HL-60/S4 (cell line): ENCODE data around the gene SLC66A2.

Experiments
- in situ Hi-C: fragments of 300-500 bp; cut with MboI; formaldehyde crosslinking; loops from 2 replicates; pipeline ENCODE4 v1.14.3; 2022; ENCODE audit warnings: low sequenced_read_pairs

SLC66A2 gene

DNA sequence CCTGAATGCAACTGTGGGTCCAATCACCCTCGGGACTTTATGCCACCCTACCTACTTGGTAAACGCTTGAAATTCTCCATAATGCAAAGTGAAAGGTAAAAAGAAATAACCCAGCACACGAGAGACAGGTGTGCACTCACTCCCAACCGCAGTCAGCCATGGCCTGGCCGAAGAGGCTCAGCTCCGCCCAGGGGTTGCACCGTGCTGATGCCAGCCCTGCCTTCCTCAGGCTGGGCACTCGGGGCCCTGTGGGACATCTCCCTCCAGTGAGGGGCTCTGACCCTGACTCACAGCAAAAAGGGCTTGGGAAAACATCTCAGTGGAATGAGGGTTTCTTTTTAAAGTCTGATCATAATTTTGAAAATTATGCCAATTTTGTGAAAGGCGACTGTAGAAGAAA lies 13.3 kb downstream of the SLC66A2 start:
- in situ Hi-C loops: no loop called here

DNA sequence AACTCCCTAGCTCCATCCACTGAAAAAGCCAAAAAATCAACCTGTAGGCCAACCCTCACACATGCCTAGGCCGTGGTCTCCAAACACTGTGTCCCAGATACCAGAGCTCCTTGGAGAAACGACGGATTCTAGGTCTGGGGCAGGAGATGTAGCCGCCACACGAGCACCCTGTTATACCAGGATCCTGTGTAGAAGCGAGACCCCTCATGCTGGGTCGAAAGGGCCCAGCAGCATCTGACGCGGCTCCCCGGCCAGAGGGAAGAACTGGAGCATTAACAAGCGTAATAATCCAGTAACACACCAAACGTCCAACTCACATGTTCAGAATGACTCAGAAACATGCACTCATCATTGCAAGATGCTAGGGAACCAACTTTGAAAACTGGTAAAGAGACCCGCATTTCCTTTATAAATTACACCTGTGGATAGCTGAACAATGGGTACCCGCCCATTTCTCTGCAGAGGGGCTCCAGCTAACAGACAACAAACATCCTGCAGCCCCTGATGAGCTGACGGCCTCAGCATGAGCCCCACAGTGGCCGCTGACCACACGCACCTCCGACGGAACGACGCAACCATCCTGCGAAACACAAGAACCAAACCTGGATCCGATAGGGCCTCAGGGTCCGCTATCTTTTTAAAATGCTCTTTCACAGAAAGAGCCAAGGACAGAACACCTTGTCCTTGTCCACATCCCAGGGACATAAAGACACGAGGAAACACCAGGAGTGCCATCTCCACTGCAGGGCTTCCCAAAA lies 14.2 kb downstream of the SLC66A2 start:
- in situ Hi-C loops: no loop called here

DNA sequence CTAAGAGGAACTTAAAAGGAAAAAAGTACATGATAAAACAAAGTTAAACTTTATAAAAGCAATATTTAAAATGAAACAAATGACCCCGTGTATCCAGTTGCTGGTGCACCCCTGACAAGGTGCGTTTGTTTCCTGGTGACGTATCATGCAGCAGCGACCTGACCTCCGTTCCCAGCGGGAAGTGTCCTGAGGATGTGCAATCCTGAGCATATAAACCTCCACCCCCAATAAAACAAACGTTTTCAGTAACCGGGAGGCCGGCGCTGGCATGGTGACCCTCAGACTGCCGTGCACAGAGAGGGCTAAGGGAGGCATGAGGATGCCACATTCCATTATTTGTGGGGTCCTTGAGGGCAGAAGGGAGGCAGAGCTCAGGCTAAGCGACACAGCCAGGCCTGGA lies 14.8 kb downstream of the SLC66A2 start:
- in situ Hi-C loops: no loop called here

DNA sequence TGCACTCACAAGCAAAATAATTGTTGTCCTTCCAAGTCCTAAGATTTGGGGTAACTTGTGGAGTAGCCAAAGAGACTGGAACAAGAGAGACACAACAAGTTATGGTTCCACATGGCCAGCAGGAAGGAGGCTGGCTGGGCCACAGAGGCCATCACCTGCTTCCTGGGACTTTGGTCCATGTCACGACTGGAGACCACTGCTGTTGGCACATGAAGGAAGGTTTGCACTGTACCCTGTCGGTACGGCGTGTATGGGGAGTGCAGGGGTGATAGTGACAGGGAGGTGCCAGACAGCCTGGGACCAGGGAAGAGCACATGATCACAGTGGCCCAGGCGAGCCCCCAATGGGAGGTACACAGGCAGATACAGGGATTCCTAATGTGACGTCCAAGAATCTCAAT lies 15.5 kb downstream of the SLC66A2 start:
- in situ Hi-C loops: no loop called here

DNA sequence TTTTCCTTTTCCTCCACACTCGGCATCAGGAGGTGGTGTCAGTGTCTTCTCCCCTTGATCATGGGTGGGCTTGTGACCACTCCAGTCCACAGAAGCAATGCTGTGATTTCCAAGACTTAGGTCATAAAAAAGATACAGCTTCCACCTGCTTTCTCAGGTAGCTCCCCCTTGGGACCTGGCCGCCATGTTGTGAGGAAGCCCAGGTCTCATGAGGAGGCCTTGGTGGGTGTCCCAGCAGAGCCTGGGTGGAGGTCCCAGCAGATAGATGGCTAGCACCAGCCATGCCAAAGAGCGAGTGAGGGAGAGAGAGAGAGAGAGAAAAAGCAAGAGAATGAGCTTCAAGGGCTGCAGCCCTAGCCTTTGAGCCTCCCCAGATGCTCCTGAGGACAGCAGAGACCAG lies 16.0 kb downstream of the SLC66A2 start:
- in situ Hi-C loops: no loop called here

DNA sequence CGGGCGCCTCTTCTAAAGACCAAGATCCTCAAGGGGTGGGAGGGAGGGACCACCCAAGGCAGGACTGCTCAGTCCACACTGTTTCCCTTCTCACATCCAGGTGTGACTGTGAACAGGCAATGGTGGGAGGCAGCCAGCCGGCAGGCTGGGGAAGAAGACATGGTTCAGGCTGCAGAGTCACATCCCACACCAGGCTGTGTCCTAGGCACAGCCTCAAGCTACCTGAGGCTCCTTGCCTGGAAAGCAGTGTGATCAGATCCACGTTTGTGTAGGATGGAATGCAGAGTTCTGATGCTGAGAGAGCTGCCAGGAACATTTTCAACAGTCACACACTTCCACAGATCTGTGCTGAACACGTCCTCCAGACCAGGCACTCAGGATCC lies 16.4 kb downstream of the SLC66A2 start:
- in situ Hi-C loops: no loop called here

DNA sequence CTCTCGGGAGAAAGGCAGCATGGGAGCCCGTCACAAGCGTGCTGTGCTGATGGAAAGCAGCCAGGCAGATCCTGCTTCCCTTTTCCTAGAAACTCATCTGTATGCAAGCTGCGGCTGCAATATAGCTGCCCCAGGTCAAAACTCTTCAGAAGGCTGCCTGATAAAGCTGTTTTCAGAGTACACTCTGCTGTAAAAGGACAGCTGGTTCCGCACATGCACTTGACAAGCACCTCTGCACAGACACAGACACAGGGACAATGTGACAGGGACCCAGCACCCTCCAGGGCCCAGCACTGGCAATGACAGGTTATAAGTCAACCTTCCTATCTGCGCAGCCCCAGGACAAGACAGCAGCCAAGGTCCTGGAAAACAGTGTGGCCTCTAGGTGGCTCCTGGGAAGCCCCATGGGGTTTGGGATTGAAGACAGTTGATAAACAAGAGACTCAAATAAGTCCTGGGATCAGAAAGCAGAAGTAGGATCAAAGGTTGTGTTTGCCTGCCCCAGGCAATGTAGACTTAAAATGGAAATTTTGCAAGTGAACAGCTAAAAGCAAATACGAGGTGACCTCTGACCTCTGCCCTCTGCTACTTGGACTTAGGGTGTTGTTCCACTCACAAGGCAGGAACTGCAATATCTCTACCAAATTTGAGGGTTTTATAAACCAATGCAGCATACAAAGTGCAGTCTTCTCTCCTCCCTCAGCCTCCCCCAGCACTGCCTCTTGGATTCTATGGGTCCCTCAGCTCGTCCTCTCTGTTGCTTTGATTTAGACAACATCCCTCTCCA lies 16.9 kb downstream of the SLC66A2 start:
- in situ Hi-C loops: no loop called here

DNA sequence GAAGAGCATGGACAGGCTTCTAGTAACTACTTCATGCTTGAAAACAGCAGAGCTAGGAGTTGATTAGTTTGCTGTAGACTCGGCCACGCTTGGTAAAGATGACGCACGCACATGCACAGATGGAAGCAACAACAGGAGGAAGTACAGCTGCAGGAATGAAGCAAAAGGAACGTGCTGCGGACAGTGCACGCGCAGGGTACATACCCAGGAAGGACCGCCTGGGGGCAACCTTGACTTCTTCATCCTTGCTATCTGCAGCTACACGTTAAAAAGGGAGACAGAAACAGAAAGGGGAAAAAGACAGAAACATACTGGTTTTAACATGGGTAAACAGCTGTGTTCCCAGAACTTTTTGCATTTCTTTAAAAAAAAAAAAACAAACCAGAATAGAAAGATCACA lies 17.7 kb downstream of the SLC66A2 start:
- in situ Hi-C loops: no loop called here

DNA sequence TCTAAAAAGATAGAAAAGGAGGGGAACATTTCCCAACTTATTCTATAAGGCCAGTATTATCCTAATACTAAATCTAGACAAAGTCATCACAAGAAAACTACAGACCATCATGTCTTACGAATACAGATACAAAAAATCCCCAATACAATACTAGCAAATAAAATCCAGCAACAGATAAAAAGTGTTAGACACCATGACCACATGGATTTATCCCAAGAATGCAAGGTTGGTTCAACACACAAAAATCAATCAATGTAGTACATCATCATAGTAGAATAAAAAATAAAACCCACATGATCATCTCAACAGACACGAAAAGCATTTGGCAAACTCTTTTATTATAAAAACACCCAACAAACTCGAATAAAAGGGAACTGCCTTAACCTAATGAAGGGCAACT lies 18.5 kb downstream of the SLC66A2 start:
- in situ Hi-C loops: no loop called here

DNA sequence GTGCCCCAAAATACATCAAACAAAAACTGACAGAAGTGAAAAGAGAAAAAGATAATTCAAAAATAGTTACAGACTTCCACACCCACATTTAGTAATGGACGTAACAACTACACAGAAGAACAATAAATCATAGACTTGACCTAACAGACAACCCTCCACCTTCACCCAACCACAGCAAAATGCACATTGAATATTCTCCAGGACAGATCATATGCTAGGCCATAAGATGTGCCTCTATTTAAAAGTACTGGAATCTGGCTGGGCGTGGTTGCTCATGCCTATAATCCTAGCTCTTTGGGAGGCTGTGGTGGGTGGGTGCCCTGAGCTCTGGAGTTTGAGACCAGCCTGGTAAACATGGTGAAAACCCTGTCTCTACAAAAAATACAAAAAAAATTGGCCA lies 20.0 kb downstream of the SLC66A2 start:
- in situ Hi-C loops: no loop called here

DNA sequence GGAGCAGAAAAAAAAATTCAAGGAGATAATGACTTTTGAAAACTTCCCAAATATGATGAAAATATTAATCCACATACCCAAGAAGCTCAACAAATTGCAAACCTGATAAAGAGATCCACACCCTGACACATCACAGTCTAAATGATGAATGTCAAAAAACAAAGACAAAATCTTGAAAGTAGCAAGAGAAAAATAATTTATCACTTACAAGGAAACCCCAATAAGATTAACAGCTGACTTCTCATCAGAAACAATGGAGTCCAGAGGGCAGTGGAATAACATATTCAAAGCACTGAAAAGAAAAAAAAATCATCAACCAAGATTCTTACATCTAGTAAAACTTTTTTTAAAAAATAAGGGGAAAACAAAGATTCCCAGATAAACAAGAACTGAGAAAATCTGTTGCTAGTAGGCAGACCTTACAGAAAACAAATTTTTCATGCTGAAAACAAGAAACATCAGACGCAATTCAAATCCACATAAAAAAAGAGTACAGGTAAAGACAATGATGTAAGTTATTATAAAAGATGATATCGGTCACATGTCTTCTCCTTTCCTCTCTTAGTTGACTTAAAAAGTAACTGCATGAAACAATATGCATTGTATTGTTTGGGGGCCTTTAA lies 21.3 kb downstream of the SLC66A2 start:
- in situ Hi-C loops: no loop called here

DNA sequence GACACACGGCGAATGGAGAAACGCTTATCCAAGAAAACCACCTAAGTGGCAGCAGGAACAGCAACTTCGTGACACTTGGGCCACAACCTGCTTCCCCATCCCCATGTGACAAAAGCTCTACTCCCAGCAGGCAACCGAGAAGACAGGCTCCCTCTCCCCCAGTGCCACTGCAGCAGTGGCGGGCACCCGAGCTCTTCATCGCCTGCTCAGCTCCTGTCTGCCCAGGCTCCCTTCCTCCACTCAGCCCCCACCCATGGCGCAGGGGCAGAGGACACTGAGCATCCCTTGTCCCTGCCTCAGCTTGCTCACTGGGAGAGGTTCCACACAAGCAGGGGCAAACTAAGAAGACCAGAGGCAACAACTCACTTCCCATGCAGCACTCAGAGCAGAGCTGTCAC lies 22.9 kb downstream of the SLC66A2 start:
- in situ Hi-C loops: no loop called here

DNA sequence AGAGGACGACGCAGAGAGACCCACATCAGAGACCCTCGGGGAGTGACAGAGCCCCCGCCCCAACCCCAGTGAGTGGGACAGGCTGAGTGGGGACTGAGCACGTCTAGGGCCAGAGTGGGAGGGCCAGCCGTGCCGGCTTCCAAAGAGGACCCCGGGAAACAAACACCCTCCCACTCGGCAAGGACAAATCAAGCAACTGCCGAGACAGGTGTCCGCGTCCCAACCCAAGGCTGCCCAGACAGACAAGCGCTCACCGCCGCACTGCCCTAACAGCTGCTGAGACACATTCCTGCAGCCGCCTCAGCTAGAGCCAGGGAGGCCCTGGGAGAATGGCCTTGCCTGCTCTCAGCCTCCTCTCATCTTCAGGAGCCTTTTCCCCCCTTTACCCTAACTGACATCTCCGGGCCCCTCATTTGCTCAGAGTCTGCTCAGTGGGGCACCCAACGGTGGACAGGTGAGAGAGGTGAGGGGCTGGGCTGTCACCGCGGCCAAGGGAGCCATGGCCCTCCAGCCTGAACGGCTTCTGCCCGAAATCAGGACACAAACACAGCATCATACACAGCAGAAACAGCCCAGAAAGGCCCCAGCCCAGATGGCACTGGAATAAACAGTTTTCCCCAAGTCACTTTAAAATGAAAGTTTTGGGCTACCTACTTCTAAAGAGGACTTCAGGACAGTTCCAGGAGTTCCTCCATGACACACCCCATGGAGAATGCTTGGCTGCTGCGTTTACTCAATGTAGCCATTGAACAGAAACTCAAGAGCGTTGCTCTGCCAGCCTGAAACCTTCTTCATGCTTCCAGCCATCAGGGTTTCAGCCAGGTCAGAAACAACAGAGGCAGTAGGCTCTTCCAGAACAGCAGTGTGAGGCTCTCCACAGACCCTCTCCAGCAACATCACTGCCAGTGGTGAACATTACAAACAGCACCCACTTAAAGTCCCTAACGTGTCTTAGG lies 23.6 kb downstream of the SLC66A2 start:
- in situ Hi-C loops: no loop called here

DNA sequence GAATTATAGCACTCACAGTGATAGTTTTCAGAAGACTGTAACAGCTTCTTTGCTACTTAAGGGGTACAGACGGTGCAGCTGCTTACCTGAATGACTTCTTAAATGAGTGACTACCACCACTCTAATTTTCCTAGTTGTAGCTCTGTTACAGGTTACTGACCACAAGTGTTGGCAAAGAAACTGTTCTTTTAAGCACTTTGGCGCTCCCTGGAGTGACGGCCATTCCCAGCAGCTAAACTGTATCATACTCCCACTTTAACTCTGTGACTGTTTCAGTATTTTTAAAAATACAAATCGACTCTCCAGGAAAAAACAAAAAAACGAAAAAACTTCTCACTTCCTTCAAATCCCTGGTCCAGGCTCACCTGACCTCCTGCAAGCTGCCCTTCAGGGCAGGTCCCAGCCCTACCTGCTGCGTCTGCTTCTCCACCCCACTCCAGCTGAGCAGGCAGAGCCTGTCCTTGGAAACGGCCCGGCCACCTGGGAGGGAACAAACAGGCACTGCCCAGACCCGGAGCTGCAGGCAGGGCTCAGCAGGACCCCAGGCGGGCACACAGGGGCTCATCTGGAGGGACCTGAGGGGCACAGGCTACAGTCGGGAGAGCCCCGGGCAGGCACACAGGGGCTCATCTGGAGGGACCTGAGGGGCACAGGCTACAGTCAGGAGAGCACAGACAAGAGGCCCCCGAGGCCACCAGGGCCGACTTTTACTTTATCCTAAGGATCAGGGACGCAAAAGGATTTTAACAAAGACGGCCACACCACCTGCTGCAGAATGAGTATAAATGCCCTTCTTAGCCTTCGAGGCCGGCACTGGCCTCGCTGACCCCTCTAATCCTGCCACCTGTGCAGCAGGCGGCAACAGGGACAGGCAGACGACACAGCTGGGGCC lies 24.5 kb downstream of the SLC66A2 start:
- in situ Hi-C loops: no loop called here

DNA sequence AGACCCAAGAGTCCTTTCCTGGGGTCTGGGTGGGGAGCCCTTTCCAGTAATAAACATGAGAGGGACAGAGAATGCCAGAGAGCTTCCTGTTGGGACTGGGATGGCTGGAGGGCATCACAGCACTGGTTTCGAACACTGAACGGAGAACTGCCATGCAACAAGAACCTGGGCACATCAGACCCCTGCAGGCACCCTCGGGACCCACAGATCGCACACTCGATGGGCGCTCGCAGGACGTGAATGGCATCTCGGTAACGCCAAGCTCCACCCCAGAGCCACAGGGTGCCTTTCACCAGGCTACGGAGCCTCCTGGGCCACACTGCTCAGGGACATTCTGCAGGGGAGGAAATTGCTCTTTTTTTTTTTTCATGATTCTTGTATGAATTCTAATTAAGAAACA lies 25.1 kb downstream of the SLC66A2 start:
- in situ Hi-C loops: no loop called here

DNA sequence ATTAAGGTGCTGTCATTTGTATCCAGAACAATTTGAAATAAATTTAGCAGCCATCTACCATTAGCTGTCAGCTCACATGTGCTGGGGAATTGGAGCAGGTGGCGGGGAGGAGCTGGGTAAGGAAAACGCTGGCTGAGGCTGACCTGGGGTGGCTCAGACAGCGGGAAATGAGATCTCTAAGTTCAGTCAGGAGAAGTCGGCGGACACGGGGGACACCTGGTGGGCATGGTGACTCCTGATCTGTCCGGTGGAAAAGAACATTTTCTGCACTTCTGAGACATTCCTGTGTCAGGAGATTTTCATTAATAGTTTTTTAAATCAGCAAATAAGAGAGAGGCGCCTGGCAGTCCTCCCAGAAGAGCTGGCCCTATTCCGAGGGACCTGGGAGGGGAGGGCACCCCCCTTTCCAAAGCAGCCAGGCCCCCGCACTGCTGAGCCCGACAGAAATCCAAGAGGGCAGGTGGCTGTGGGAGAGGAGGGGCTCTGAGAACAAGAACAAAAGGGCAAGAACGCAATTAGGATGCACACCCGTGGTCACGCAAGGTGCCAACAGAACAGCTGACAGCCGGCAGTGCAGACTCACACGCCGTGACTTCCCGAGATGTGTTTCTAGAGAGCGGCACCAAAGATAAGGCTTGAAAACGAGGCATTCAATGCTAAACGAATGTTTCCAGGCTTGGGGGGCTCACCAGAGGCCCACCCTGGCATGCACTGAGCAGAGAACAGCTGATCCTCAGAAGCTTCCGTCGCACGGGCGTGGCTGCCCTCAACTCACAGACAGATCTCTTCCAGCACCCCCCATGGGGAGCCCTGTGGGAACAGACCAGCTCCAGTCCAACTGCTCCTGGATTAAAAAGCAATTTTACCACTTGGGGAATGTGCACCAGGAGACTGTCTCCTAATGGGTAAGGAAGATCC lies 26.4 kb downstream of the SLC66A2 start:
- in situ Hi-C loops: no loop called here

DNA sequence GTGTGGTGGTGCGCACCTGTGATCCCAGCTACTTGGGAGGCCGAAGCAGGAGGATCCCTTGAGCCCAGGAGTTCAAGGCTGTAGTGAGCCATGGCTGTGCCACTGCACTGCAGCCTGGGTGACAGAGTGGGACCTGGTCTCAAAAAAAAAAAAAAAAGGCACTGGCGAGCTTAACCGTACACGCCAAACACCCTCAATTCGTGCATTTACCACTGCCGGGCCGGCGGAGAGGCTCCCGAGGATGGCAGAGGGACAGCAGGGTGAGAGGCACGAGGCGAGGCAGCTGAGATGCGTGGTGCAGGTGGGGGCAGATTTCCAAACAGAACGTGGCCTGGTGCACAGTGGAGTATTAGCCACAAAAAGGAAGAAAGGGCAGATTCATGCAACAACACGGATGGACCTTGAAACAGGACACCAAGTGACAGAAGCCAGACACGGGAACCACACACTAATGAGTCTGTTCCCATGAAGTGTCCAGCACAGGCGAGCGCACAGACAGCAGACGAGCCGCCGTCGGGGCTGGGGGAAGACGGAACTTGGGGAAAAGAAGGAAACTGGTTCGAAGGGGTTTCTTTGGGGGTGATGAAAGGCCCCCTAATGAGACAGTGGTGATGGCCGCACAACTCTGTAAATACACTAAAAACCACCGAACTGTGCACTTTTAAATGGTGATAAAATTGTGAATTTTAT lies 27.4 kb downstream of the SLC66A2 start:
- in situ Hi-C loops: no loop called here

DNA sequence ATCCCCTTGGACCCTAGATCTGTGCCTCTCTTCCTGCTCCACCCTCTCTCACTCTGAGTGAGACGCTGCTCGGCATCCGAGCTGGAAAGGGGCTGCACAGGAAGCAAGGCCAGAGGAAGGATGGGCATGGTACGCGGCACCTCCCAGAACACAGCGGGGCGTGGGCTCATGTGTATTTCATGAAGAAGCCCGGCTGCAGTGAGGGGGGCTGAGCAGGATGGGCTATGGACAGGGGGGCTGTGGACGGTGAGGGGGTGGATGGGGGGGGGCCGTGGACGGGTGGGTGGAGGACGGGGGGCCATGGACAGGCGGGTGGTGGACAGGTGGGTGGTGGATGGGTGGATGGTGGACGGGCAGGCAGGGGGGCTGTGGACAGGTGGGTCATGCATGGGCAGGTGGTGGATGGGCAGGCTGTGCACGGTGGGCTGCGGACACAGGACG lies 28.5 kb downstream of the SLC66A2 start:
- in situ Hi-C loops: no loop called here
